Measurements from ENCODE around the gene RPS10. TPM values are rescaled to one million over a fixed set of nuclear protein-coding genes. Genes with fewer than 3 reads are reported as not detected.
A peak's percentile ranks its signal among the peaks of the same experiment; 100 is the strongest.

RPS10 gene
- total RNA-seq, 1 donor from 2014 or later: 2,671 TPM

DNA sequence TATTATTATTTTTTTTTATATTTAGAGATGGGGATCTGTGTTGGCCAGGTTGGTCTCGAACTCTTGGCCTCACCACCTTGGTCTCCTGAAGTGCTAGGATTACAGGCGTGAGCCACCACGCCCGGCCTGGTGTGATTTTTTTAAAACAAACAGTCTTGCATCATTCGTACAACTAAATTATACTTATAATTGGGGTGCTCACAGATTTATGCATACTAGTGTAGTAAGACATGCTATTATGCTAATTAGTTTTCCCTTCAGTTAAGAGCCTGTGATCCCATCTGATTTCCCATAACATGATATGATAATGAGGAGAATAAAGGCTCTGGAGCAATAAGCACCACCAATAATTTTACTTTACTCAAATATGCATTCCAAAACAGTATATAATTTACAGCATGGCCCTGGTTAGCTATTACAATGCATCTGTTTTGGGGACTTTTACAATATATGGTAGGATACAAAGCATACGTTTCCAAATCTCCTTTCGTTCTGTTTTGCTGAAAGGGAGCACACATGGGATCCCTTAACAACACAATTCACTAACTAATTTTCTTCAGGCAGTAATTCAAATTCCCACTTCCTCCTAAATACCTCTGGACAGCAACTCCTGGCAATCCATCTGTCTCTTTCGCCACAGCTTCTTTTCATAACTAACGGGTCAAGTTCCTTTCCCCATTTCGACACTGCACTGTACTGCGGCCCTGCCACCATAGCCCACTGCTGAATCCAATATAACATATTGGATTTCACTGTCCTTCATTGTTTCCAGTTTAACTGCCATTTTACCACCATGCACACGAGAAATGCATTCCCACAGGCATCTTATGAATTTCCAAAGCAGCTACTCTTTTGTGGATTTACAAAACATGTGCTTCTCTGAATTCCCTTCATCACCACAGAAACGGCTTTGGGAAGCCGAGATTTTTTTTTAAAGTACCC, 35.1 kb downstream of the RPS10 start:
- intact Hi-C loops (cut with DNase I): loop anchor here (5.0 kb wide), 1 partner anchor 144 kb away; the partner anchor contains the start of gene SMIM29
- no peak for DNase-seq (ENCODE audit: extremely low spot score in 2 of 2)
- Histone ChIP-seq H3K4me3 (peak overlapping the region; percentile 78 to 90), H3K27ac (peak overlapping the region; percentile 92), H3K36me3 (no peaks in the 10 kb centered on the region), H3K9me3 (no peaks in the 10 kb centered on the region), H3K4me1 (peaks cover 44% of the 10 kb centered on the region), H3K27me3 (no peaks in the 10 kb centered on the region)
- TF ChIP-seq POLR2AphosphoS5 (IDR thresholded peaks at IDR 0.05; ENCODE audit: insufficient read depth in 1 of 2, low read depth in 1 of 2) (no peak), POLR2A (IDR thresholded peaks at IDR 0.05) (no peak)
- TF ChIP-seq, protein P1, sequence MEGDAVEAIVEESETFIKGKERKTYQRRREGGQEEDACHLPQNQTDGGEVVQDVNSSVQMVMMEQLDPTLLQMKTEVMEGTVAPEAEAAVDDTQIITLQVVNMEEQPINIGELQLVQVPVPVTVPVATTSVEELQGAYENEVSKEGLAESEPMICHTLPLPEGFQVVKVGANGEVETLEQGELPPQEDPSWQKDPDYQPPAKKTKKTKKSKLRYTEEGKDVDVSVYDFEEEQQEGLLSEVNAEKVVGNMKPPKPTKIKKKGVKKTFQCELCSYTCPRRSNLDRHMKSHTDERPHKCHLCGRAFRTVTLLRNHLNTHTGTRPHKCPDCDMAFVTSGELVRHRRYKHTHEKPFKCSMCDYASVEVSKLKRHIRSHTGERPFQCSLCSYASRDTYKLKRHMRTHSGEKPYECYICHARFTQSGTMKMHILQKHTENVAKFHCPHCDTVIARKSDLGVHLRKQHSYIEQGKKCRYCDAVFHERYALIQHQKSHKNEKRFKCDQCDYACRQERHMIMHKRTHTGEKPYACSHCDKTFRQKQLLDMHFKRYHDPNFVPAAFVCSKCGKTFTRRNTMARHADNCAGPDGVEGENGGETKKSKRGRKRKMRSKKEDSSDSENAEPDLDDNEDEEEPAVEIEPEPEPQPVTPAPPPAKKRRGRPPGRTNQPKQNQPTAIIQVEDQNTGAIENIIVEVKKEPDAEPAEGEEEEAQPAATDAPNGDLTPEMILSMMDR (IDR thresholded peaks at IDR 0.05): no peak

DNA sequence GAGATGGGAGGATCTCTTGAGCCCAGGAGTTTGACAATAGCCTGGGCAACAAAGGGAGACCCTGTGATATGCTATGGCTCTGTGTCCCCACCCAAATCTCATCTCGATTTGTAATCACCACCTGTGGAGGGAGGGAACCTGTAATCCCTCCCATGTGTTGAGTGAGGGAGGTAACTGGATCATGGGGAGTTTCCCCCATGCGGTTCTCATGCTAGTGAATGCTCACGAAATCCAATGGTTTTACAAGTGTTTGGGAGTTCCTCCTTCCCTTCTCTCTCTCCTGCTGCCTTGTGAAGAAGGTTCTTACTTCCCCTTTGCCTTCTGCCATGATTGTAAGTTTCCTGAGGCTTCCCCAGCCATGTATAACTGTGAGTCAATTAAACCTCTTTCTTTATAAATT, 36.8 kb downstream of the RPS10 start:
- H3K27ac ChIP-seq: no peak overlapping the region
- DNase-seq (ENCODE audit: extremely low spot score in 2 of 2): no peak
- H3K4me3 ChIP-seq: no peak overlapping the region
- H3K9me3 ChIP-seq: no peaks in the 10 kb centered on the region
- intact Hi-C loops (cut with DNase I): no loop called here
- peaks cover 62% of the 10 kb centered on the region for H3K4me1 ChIP-seq
- H3K27me3 ChIP-seq: no peaks in the 10 kb centered on the region
- no peaks in the 10 kb centered on the region for H3K36me3 ChIP-seq
- TF ChIP-seq POLR2A (IDR thresholded peaks at IDR 0.05): no peak
- TF ChIP-seq POLR2AphosphoS5 (IDR thresholded peaks at IDR 0.05; ENCODE audit: insufficient read depth in 1 of 2, low read depth in 1 of 2): no peak
- TF ChIP-seq, protein P1 (IDR thresholded peaks at IDR 0.05): no peak

DNA sequence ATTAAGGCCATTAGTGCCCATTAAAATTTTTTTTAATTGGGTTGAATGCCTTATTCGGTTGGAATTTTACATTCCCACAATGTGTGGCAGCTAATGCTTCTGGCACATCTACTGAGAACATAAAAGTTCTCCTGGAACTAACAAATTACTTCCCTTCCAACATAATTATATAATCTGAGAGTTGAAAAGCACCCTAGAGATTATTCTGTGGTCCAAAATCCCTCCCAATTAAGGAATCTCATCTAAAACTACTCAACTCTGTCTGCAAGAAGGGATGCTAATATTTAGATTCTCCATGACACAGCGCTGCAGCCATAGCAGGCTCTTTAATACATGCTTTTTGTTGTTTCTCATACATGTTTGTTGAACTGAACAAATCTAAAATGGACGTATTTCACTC, 37.4 kb downstream of the RPS10 start:
- Histone ChIP-seq H3K4me1 (peaks cover 68% of the 10 kb centered on the region), H3K27ac (no peak overlapping the region), H3K4me3 (no peak overlapping the region), H3K9me3 (no peaks in the 10 kb centered on the region), H3K27me3 (no peaks in the 10 kb centered on the region), H3K36me3 (no peaks in the 10 kb centered on the region)
- no peak for DNase-seq (ENCODE audit: extremely low spot score in 2 of 2)
- intact Hi-C loops (cut with DNase I): no loop called here
- TF ChIP-seq, protein P1 (IDR thresholded peaks at IDR 0.05): no peak
- TF ChIP-seq POLR2AphosphoS5 (IDR thresholded peaks at IDR 0.05; ENCODE audit: insufficient read depth in 1 of 2, low read depth in 1 of 2) (no peak), POLR2A (IDR thresholded peaks at IDR 0.05) (no peak)

DNA sequence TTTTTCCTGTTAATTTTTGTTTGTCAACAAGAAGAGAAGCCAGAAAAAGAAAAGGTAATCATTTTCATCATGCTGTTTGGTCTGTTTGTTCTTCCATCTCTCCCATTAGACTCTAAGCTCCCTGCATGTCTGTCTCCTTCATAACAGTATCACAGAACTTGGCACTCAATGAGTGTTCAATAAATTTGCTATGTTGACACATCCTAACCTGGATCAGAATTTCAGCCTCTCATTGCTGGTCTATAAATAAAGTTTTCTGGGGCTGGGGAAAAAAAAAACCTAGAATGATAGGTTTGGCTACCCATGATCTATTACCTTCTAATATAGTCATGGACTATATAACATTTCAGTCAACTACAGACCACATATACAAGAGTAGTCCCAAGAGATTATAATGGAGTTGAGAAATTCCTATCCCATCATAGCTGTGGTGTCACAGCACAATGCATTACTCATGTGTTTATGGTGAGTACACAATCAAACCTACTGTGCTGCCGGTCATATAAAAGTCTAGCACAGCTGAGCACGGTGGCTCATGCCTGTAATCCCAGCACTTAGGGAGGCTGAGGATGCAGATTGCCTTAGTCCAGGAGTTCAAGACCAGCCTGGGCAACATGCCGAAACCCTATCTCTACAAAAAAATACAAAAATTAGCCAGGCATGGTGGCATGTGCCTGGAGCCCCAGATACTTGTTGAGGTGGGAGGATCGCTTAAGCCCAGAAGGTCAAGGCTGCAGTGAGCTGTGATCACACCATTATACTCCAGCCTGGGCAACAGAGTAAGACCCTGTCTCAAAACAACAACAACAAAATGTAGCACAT, 39.3 kb downstream of the RPS10 start:
- intact Hi-C loops (cut with DNase I): no loop called here
- peaks cover 79% of the 10 kb centered on the region for H3K4me1 ChIP-seq
- no peaks in the 10 kb centered on the region for H3K9me3 ChIP-seq
- H3K27me3 ChIP-seq: no peaks in the 10 kb centered on the region
- H3K27ac ChIP-seq: no peak overlapping the region
- TF ChIP-seq POLR2AphosphoS5 (IDR thresholded peaks at IDR 0.05; ENCODE audit: insufficient read depth in 1 of 2, low read depth in 1 of 2): no peak
- TF ChIP-seq, protein P1 (IDR thresholded peaks at IDR 0.05): no peak
- no peak for TF ChIP-seq POLR2A (IDR thresholded peaks at IDR 0.05)
- H3K36me3 ChIP-seq: no peaks in the 10 kb centered on the region
- no peak overlapping the region for H3K4me3 ChIP-seq
- DNase-seq (ENCODE audit: extremely low spot score in 2 of 2): no peak

Data from vagina (tissue), 2 donors.